Ishikawa (cell line): ENCODE results near the gene TMEM107.

Source experiments
- CEBPB ChIP-seq: IDR thresholded peaks from 2 replicates; pipeline ENCODE4 v1.6.1; 2012
- EP300 ChIP-seq: IDR thresholded peaks from 2 replicates; pipeline ENCODE4 v1.6.1; 2012; ENCODE audit warnings: borderline replicate concordance
- TF ChIP-seq, protein P1 (sequence below): IDR thresholded peaks from 2 replicates; pipeline ENCODE4 v1.6.1; 2012
- TF ChIP-seq, protein P2 (sequence below): IDR thresholded peaks from 2 replicates; pipeline ENCODE4 v1.6.1; 2012; ENCODE audit warnings: low read depth, mild to moderate bottlenecking

DNA sequence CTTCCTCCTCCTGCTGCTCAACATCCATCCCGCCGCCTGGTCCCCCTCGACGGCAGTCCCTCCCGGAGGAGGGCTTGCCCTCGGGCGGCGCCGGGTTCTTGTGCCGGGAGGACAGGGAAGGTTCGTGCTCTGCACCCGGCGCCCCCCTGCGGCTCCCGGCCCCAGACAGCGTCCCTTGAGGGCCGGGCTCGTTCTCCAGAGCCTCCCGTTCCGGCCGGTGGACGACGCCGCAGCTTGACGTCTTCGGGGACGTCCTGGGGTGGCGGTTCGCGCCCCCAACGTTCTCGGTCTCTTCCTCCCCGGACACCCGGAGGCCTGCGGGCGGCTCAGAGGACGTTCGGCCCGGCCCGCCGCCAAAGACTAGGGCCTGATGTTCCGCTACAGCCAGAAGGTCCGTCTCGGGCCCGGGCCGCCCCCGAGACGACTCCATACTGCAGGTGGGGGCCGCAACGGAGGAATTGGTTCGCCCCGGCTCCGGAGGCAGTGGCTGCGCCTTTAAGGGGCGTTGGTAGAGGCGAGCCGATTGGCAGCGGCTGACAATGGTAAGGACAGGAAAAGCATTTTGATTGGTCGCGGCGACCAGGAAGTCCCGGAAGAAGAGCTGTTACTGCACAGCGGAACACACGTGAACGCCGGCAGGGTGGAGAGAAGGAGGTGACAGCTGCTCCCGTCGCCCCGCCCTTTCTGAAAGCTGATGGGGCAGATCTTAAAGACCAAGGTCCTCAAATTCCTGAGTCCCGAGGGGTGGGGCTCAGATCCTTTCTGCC is 13.7 kb upstream of the TMEM107 start, which contains the start of gene BORCS6:
- TF ChIP-seq, protein P1, sequence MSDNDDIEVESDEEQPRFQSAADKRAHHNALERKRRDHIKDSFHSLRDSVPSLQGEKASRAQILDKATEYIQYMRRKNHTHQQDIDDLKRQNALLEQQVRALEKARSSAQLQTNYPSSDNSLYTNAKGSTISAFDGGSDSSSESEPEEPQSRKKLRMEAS = peak; percentile 77
- TF ChIP-seq EP300 (no peak), CEBPB (no peak)
- TF ChIP-seq, protein P2, sequence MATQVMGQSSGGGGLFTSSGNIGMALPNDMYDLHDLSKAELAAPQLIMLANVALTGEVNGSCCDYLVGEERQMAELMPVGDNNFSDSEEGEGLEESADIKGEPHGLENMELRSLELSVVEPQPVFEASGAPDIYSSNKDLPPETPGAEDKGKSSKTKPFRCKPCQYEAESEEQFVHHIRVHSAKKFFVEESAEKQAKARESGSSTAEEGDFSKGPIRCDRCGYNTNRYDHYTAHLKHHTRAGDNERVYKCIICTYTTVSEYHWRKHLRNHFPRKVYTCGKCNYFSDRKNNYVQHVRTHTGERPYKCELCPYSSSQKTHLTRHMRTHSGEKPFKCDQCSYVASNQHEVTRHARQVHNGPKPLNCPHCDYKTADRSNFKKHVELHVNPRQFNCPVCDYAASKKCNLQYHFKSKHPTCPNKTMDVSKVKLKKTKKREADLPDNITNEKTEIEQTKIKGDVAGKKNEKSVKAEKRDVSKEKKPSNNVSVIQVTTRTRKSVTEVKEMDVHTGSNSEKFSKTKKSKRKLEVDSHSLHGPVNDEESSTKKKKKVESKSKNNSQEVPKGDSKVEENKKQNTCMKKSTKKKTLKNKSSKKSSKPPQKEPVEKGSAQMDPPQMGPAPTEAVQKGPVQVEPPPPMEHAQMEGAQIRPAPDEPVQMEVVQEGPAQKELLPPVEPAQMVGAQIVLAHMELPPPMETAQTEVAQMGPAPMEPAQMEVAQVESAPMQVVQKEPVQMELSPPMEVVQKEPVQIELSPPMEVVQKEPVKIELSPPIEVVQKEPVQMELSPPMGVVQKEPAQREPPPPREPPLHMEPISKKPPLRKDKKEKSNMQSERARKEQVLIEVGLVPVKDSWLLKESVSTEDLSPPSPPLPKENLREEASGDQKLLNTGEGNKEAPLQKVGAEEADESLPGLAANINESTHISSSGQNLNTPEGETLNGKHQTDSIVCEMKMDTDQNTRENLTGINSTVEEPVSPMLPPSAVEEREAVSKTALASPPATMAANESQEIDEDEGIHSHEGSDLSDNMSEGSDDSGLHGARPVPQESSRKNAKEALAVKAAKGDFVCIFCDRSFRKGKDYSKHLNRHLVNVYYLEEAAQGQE = no peak
